Skeletal muscle tissue (tissue), 4 donors: ENCODE data around the gene SORT1. TPM values are rescaled to one million over a fixed set of nuclear protein-coding genes. Genes with fewer than 3 reads are reported as not detected.
A peak's percentile ranks its signal among the peaks of the same experiment; 100 is the strongest.
"Not testable (repeated sequence)": the region's sequence is repeated elsewhere in the genome, so short reads cannot be mapped to it uniquely, and the experiment has no call there.

Experiments used
- H3K27ac ChIP-seq: one replicate; pipeline ENCODE4 v1.7.0; 2013; ENCODE audit warnings: mild to moderate bottlenecking, low read depth, low read length, inconsistent platforms
- H3K27me3 ChIP-seq, 3 donors: one replicate each; pipeline ENCODE4 v1.7.0; 2013; ENCODE audit warnings: low read length in 3 of 3; ENCODE audit not compliant: control insufficient read depth in 3 of 3, insufficient read depth in 3 of 3
- H3K36me3 ChIP-seq, 3 donors: one replicate each; pipeline ENCODE4 v1.7.0; 2013; ENCODE audit warnings: low read length in 3 of 3; ENCODE audit not compliant: control insufficient read depth in 3 of 3, insufficient read depth in 3 of 3
- H3K4me1 ChIP-seq, 3 donors: one replicate each; pipeline ENCODE4 v1.7.0; 2013; ENCODE audit warnings: low read length in 3 of 3, mild to moderate bottlenecking in 3 of 3; ENCODE audit not compliant: control insufficient read depth in 3 of 3, insufficient read depth in 3 of 3
- H3K4me3 ChIP-seq, 3 donors: one replicate each; pipeline ENCODE4 v1.7.0; 2013; ENCODE audit warnings: low read length in 3 of 3
- H3K9ac ChIP-seq, 3 donors: one replicate each; pipeline ENCODE4 v1.7.0; 2013; ENCODE audit warnings: low read length in 3 of 3, mild to moderate bottlenecking in 3 of 3, moderate library complexity in 2 of 3, low read depth in 1 of 3
- H3K9me3 ChIP-seq, 3 donors: one replicate each; pipeline ENCODE4 v1.7.0; 2013; ENCODE audit warnings: low read length in 3 of 3; ENCODE audit not compliant: control insufficient read depth in 3 of 3
- total RNA-seq: library from RNA; depleted of rRNA; stranded (reverse); fragments of >200 nt; gene quantifications from one replicate; pipeline ENCODE4 v1.2.3, GENCODE V29; 2014
- donor health status: Osteomylitis.

SORT1 gene
- total RNA-seq, 1 donor from 2014 or later: 22.4 TPM

DNA sequence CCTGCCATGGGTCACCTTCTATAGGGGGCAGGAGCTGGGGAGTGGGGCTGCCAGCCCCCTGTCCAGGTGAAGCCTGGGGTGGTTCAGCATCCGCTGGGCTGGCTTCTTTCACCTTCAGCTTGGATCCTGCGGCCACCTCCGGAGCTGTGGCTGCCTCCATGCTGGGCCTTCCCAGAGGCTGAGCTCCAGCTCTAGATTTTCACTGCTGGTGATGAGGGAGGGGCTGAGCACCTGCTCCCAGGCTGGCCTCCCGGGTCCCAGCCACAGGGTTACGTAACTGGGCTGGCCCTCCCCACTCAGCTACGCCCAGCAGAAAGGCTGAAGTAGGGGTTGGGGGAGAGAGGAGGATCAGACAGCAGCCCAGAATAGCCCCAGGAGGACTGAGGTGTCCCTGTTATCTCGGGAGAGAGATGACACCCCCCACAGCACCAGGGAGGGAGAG, 90.9 kb downstream of the SORT1 start, which contains the start of gene MYBPHL:
MYBPHL (minus strand) TSS at position 180 of the 442 bp plus-strand sequence; CDS start at position 160, 20 bp downstream.
- Histone ChIP-seq H3K27ac (no peak within 1 kb of the TSS), H3K4me3 (peak within 1 kb of the TSS in 1 of 3 donors; percentile 6), H3K4me1 (peaks cover 27 to 31% (median 29%) of the 10 kb centered on the region in 3 donors), H3K9me3 (no peaks in the 10 kb centered on the region), H3K9ac (peak within 1 kb of the TSS in 1 of 3 donors; percentile 45), H3K27me3 (no peaks in the 10 kb centered on the region), H3K36me3 (peaks cover 11 to 19% (median 13%) of the 10 kb centered on the region in 3 donors)

DNA sequence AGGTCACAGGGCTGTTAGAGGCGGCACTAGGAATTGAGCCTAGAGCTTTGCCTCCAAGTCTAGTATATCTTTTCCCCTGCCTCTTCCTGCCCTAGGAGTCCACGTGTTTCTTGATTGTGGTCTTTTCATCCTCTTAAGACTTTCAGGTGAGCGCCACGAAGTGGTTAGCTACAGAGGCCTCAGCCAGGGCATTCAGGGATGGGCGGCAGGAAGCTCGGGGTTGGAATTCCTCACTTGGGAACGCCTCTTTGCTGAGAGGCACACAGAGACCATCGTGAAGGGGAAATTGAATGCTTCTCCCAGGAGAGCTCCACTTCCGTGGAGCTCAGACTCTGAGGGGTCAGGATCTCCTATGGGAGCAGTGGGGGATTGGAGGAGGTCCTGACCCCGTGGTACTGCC, 91.7 kb downstream of the SORT1 start:
- not testable (repeated sequence) for H3K9ac ChIP-seq

GRCh38 chr1:109304226-109304920, 93.3 kb downstream of the SORT1 start:
- Histone ChIP-seq H3K9me3 (no peaks in the 10 kb centered on the region), H3K36me3 (peaks cover 0 to 3% (median 3%) of the 10 kb centered on the region in 3 donors), H3K27ac (no peak overlapping the region), H3K27me3 (no peaks in the 10 kb centered on the region), H3K4me1 (peaks cover 36 to 41% (median 40%) of the 10 kb centered on the region in 3 donors), H3K9ac (no peak overlapping the region), H3K4me3 (no peak overlapping the region)

More for the DNA sequence above, 91.7 kb downstream of the SORT1 start:
- not testable (repeated sequence) for H3K9me3 ChIP-seq, H3K4me3 ChIP-seq, H3K27ac ChIP-seq, H3K27me3 ChIP-seq
- peaks cover 27 to 31% (median 29%) of the 10 kb centered on the region in 3 donors for H3K4me1 ChIP-seq
- H3K36me3 ChIP-seq: peaks cover 4 to 12% (median 9%) of the 10 kb centered on the region in 3 donors

GRCh38 chr1:109301874-109302273, 95.8 kb downstream of the SORT1 start:
- Histone ChIP-seq H3K27me3 (no peaks in the 10 kb centered on the region), H3K9ac (no peak overlapping the region), H3K4me3 (no peak overlapping the region), H3K9me3 (no peaks in the 10 kb centered on the region), H3K27ac (no peak overlapping the region), H3K36me3 (no peaks in the 10 kb centered on the region), H3K4me1 (peaks cover 35 to 42% (median 38%) of the 10 kb centered on the region in 3 donors)

- Histone ChIP-seq H3K36me3 (no peaks in the 10 kb centered on the region), H3K9ac (no peak overlapping the region), H3K4me3 (no peak overlapping the region), H3K9me3 (no peaks in the 10 kb centered on the region), H3K27ac (no peak overlapping the region), H3K4me1 (peaks cover 32% of the 10 kb centered on the region in 3 donors), H3K27me3 (peaks cover 0 to 4% (median 0%) of the 10 kb centered on the region in 3 donors)
These were observed 97.0 kb downstream of the SORT1 start for GRCh38 chr1:109300650-109301151.

DNA sequence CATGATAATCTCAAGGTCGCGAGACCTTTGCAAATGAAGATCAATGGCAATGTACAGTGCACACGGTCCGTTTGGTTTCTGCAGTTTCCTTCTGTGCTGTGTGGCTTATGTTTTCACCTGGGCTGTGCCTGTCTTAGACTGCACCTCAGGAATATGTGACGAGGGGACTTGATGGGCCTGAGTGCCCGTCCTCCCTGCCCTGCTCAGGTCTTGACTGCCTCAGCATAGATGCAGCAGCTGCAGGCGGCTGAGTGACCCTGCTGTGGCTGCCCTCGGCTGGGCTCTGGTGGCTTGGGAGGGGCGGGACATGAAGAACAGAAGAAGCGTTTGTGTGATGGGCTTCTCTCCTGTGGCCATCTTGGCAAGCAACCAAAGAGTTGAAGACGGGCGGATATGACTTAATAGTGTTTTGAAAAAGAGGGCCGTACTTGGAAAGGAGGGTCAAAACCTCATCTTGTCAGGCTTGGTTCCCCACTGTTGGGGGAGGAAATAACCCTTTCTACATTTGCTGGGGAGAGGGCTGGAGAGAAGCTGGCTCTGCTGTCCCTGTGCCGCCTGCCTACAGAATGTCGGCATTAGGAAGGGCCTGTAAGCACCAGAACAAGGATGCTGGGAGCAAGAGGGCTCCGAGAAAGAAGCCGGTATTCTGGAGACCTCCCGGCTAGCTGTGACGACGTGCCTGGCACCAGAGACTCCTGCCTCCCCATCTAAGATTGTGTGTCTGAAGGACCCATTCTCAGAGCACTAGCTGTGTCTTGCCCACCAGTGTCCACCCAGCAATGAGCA, 98.0 kb downstream of the SORT1 start:
- H3K4me3 ChIP-seq: peak overlapping the region in 1 of 3 donors; percentile 13
- peaks cover 0 to 13% (median 0%) of the 10 kb centered on the region in 3 donors for H3K27me3 ChIP-seq
- peaks cover 27 to 29% (median 28%) of the 10 kb centered on the region in 3 donors for H3K4me1 ChIP-seq
- peak overlapping the region; percentile 14 for H3K27ac ChIP-seq
- no peaks in the 10 kb centered on the region for H3K36me3 ChIP-seq
- H3K9ac ChIP-seq: peak overlapping the region in 1 of 3 donors; percentile 28
- H3K9me3 ChIP-seq: no peaks in the 10 kb centered on the region

DNA sequence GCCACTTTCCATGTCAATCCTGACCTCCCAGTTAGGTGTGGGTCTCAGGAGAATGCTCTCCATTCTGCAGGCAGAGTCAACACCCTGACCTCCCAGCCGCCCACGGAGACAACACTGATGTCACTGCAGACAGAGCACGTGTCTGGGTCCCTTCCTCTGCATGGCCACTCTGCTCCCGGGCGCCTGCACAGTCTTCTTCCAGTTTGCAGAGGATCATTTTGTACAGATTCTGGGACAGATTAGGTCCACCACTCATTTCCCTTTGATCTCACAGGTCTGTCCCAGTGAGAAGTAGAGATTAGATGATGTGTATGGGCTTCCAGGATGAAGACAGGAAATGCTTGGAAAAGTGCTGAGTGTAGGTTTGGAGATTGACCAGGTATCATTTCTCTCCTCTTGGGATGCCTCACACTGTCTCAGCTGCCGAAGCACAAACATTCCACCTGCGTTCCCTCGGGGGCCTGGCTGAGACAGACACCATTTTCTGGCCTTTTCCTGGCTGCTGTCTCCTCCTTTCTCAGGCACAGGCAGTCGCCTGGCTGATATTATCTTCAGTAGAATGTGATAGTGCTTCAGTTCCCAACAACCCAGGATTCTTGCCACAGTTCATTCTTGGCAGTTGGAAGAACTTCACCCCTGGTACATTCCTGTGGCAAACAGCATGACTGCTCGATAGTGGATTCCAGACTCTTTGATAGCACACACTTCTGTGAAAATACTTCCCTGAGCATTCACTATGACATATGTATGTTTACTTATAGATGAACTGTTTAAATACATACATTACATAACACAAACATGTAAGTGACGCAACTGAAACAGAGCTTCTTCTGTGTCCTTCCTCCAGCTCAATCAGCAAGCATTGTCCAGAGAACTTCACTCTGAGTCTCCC, 98.8 kb downstream of the SORT1 start:
- H3K9ac ChIP-seq: peak overlapping the region in 1 of 3 donors; percentile 28
- peak overlapping the region in 2 of 3 donors; percentile 14 to 54 for H3K4me3 ChIP-seq
- H3K36me3 ChIP-seq: no peaks in the 10 kb centered on the region
- H3K4me1 ChIP-seq: peaks cover 21 to 27% (median 27%) of the 10 kb centered on the region in 3 donors
- no peaks in the 10 kb centered on the region for H3K9me3 ChIP-seq
- peaks cover 0 to 13% (median 0%) of the 10 kb centered on the region in 3 donors for H3K27me3 ChIP-seq
- peak overlapping the region; percentile 9 for H3K27ac ChIP-seq

- no peak overlapping the region for H3K4me3 ChIP-seq
- no peak overlapping the region for H3K9ac ChIP-seq
- peaks cover 21 to 23% (median 22%) of the 10 kb centered on the region in 3 donors for H3K4me1 ChIP-seq
- no peak overlapping the region for H3K27ac ChIP-seq
- peaks cover 0 to 13% (median 0%) of the 10 kb centered on the region in 3 donors for H3K27me3 ChIP-seq
- H3K9me3 ChIP-seq: no peaks in the 10 kb centered on the region
- H3K36me3 ChIP-seq: no peaks in the 10 kb centered on the region
These were observed 100.9 kb downstream of the SORT1 start for GRCh38 chr1:109296782-109297181.

GRCh38 chr1:109295712-109296415, 101.9 kb downstream of the SORT1 start:
- no peaks in the 10 kb centered on the region for H3K9me3 ChIP-seq
- H3K4me3 ChIP-seq: no peak overlapping the region
- H3K36me3 ChIP-seq: no peaks in the 10 kb centered on the region
- no peak overlapping the region for H3K9ac ChIP-seq
- peaks cover 0 to 13% (median 0%) of the 10 kb centered on the region in 3 donors for H3K27me3 ChIP-seq
- no peak overlapping the region for H3K27ac ChIP-seq
- peaks cover 21 to 23% (median 22%) of the 10 kb centered on the region in 3 donors for H3K4me1 ChIP-seq
